MM.1S (cell line): Measurements from ENCODE around the gene SEC23B.

Source experiments
- DNase-seq: peaks from one replicate; pipeline ENCODE4 v3.0.0-alpha.2; 2015
- H2AFZ ChIP-seq: fragments of 300-600 bp; sonication (generic); 2 replicates; pipeline ENCODE4 v1.6.0; 2016; ENCODE audit warnings: antibody characterized with exemption, low read length
- H3F3A ChIP-seq: fragments of 300-600 bp; sonication (generic); 2 replicates; pipeline ENCODE4 v1.6.1; 2016; ENCODE audit warnings: mild to moderate bottlenecking, antibody characterized with exemption, low read length, moderate library complexity, mixed read lengths; ENCODE audit not compliant: insufficient read depth
- H3K27ac ChIP-seq: fragments of 300-600 bp; sonication (generic); 2 replicates; pipeline ENCODE4 v1.5.1; 2016; ENCODE audit warnings: mild to moderate bottlenecking, low read length
- H3K27me3 ChIP-seq: fragments of 300-600 bp; sonication (generic); replicated peaks from 2 replicates; pipeline ENCODE4 v1.6.0; 2016; ENCODE audit warnings: low read length; ENCODE audit not compliant: insufficient read depth
- H3K36me3 ChIP-seq: fragments of 300-600 bp; sonication (generic); replicated peaks from 2 replicates; pipeline ENCODE4 v1.6.1; 2016; ENCODE audit warnings: mild to moderate bottlenecking, low read length, mixed read lengths; ENCODE audit not compliant: insufficient read depth
- H3K4me1 ChIP-seq: fragments of 300-600 bp; sonication (generic); 2 replicates; pipeline ENCODE4 v1.6.1; 2016; ENCODE audit warnings: low read length, mixed read lengths
- H3K4me2 ChIP-seq: fragments of 300-600 bp; sonication (generic); 2 replicates; pipeline ENCODE4 v1.6.0; 2016; ENCODE audit warnings: low read depth, low read length
- H3K4me3 ChIP-seq: fragments of 300-600 bp; sonication (generic); 2 replicates; pipeline ENCODE4 v1.5.1; 2016; ENCODE audit warnings: low read length, mixed read lengths
- H3K79me2 ChIP-seq: fragments of 300-600 bp; sonication (generic); 2 replicates; pipeline ENCODE4 v1.6.1; 2016; ENCODE audit warnings: mixed run types, low read length, mixed read lengths
- H3K9ac ChIP-seq: fragments of 300-600 bp; sonication (generic); 2 replicates; pipeline ENCODE4 v1.6.1; 2016; ENCODE audit warnings: low read length, mixed read lengths
- H3K9me2 ChIP-seq: fragments of 300-600 bp; sonication (generic); replicated peaks from 2 replicates; pipeline ENCODE4 v1.6.1; 2016; ENCODE audit warnings: mild to moderate bottlenecking, low read length, mixed read lengths; ENCODE audit not compliant: insufficient read depth
- H3K9me3 ChIP-seq: fragments of 300-600 bp; sonication (generic); replicated peaks from 2 replicates; pipeline ENCODE4 v1.6.1; 2016; ENCODE audit warnings: mild to moderate bottlenecking, low read length, mixed read lengths; ENCODE audit not compliant: insufficient read depth
- H4K20me1 ChIP-seq: fragments of 300-600 bp; sonication (generic); 2 replicates; pipeline ENCODE4 v1.6.1; 2016; ENCODE audit warnings: mild to moderate bottlenecking, low read length, moderate library complexity, mixed read lengths; ENCODE audit not compliant: insufficient read depth
- CTCF ChIP-seq: fragments of 300-600 bp; sonication (generic); IDR thresholded peaks from 2 replicates; pipeline ENCODE4 v1.5.1; 2016; ENCODE audit warnings: antibody characterized with exemption, low read length, mixed read lengths
- EZH2 ChIP-seq: fragments of 300-600 bp; sonication (generic); optimal IDR thresholded peaks from 2 replicates; pipeline ENCODE3; 2017; ENCODE audit warnings: low read depth, mild to moderate bottlenecking, antibody characterized with exemption, low read length, mixed read lengths
- EZH2phosphoT487 ChIP-seq: fragments of 300-600 bp; sonication (generic); IDR thresholded peaks from 2 replicates; pipeline ENCODE4 v1.6.1; 2018; ENCODE audit warnings: antibody characterized with exemption, low read length

The SEC23B gene

DNA sequence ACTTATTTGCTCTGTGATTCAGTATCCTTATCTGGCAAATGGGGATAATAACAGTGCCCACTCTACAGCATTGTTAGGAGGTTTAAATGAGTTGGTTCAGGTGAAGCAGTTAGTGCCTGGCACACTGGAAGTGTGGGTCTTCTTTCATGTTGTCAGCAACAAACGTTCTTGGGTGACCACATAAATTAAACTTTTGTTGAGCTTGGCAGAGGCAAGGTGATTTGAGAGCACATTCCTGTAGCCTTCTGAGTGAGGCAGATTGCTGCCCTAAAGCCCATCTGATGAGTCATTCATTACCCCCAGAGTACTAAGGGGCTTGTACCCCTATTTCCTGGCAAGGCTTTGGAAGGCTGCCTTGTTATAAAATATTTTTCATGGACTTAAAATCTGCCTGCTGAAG, 25.8 kb downstream of the SEC23B start:
- no peak overlapping the region for H3K27ac ChIP-seq
- no peak for TF ChIP-seq EZH2phosphoT487
- no peak for TF ChIP-seq CTCF
- no peak for TF ChIP-seq EZH2
- H3F3A ChIP-seq, result no peaks in the 10 kb centered on the region
- no peaks in the 10 kb centered on the region for H4K20me1 ChIP-seq
- DNase-seq, result no peak
- H3K27me3 ChIP-seq, result no peaks in the 10 kb centered on the region
- H3K4me3 ChIP-seq, result no peak overlapping the region
- no peak overlapping the region for H3K4me2 ChIP-seq
- H3K9me2 ChIP-seq, result no peaks in the 10 kb centered on the region
- no peak overlapping the region for H3K9ac ChIP-seq
- no peaks in the 10 kb centered on the region for H3K79me2 ChIP-seq
- H2AFZ ChIP-seq, result no peak overlapping the region
- no peaks in the 10 kb centered on the region for H3K4me1 ChIP-seq
- peaks cover 27% of the 10 kb centered on the region for H3K36me3 ChIP-seq
- no peaks in the 10 kb centered on the region for H3K9me3 ChIP-seq

- no peaks in the 10 kb centered on the region for H3K9me3 ChIP-seq
- H3K36me3 ChIP-seq, result peaks cover 22% of the 10 kb centered on the region
- DNase-seq, result no peak
- no peak overlapping the region for H3K9ac ChIP-seq
- H3K27me3 ChIP-seq, result no peaks in the 10 kb centered on the region
- TF ChIP-seq EZH2, result no peak
- no peak for TF ChIP-seq EZH2phosphoT487
- no peak for TF ChIP-seq CTCF
- H3K27ac ChIP-seq, result no peak overlapping the region
- H3K4me2 ChIP-seq, result no peak overlapping the region
- H3K4me1 ChIP-seq, result no peaks in the 10 kb centered on the region
- H3F3A ChIP-seq, result no peaks in the 10 kb centered on the region
- no peak overlapping the region for H2AFZ ChIP-seq
- no peaks in the 10 kb centered on the region for H3K9me2 ChIP-seq
- no peaks in the 10 kb centered on the region for H3K79me2 ChIP-seq
- no peaks in the 10 kb centered on the region for H4K20me1 ChIP-seq
- H3K4me3 ChIP-seq, result no peak overlapping the region
Observed at GRCh38 chr20:18533978-18534644, 26.4 kb downstream of the SEC23B start.

- no peak overlapping the region for H2AFZ ChIP-seq
- H3K79me2 ChIP-seq, result no peaks in the 10 kb centered on the region
- H3K36me3 ChIP-seq, result peaks cover 11% of the 10 kb centered on the region
- DNase-seq, result no peak
- H3K9me2 ChIP-seq, result no peaks in the 10 kb centered on the region
- no peak overlapping the region for H3K9ac ChIP-seq
- H4K20me1 ChIP-seq, result no peaks in the 10 kb centered on the region
- H3K4me1 ChIP-seq, result no peaks in the 10 kb centered on the region
- no peak overlapping the region for H3K4me3 ChIP-seq
- no peak overlapping the region for H3K4me2 ChIP-seq
- no peaks in the 10 kb centered on the region for H3K9me3 ChIP-seq
- H3F3A ChIP-seq, result no peaks in the 10 kb centered on the region
- TF ChIP-seq EZH2 (no peak), EZH2phosphoT487 (no peak), CTCF (no peak)
- no peak overlapping the region for H3K27ac ChIP-seq
- H3K27me3 ChIP-seq, result no peaks in the 10 kb centered on the region
Observed at GRCh38 chr20:18537651-18538050, 29.9 kb downstream of the SEC23B start.
